ENCODE data around the gene KCNQ1. TPM values are rescaled to one million over a fixed set of nuclear protein-coding genes. Genes with fewer than 3 reads are reported as not detected.

KCNQ1 gene
- polyA plus RNA-seq, 1 of the 3 experiments (the other 2 are of a cell fraction) = 0.05 TPM

GRCh38 chr11:2518111-2518982 lies 73.5 kb downstream of the KCNQ1 start:
- no peaks in the 10 kb centered on the region for H3K36me3 ChIP-seq (replicated peaks in 1 of 2; ENCODE audit: control insufficient read depth in 1 of 2, insufficient read depth in 2 of 2, low read length in 1 of 2)
- no peaks in the 10 kb centered on the region for H3K9me2 ChIP-seq
- no peak overlapping the region for H3K4me3 ChIP-seq (ENCODE audit: low read depth in 2 of 2, low read length in 1 of 2)
- H3K4me2 ChIP-seq = no peak overlapping the region
- CTCF ChIA-PET = interaction anchor here (1.4 to 7.8 kb wide), 4 partner anchors 9 to 98 kb away, joined by 4 to 68 read pairs (median 13); no protein-coding TSS in a partner anchor
- H3K9me3 ChIP-seq = no peaks in the 10 kb centered on the region
- H3F3A ChIP-seq (replicated peaks; ENCODE audit: insufficient read depth) = no peaks in the 10 kb centered on the region
- no peaks in the 10 kb centered on the region for H3K4me1 ChIP-seq (ENCODE audit: control insufficient read depth in 1 of 2, insufficient read depth in 2 of 2, low read depth in 1 of 2, low read length in 1 of 2)
- no peak overlapping the region for H3K27ac ChIP-seq (ENCODE audit: low read depth in 2 of 2, low read length in 1 of 2)
- TF ChIP-seq POLR2AphosphoS5 (IDR thresholded peaks at IDR 0.05; ENCODE audit: low read depth, low read length) = no peak
- no peak for TF ChIP-seq FOXM1 (IDR thresholded peaks at IDR 0.05; ENCODE audit: low read depth)
- no peak for TF ChIP-seq CTCF (IDR thresholded peaks at IDR 0.05)
- TF ChIP-seq FOXJ3 (CRISPR knock-in tag; IDR thresholded peaks at IDR 0.05) = no peak
- TF ChIP-seq FOSL2 (IDR thresholded peaks at IDR 0.05; ENCODE audit: borderline replicate concordance, low read depth) = no peak
- no peak for TF ChIP-seq REST (IDR thresholded peaks at IDR 0.05; ENCODE audit: low read depth, low read length)
- TF ChIP-seq TEAD4 (IDR thresholded peaks at IDR 0.05; ENCODE audit: borderline replicate concordance, insufficient read depth) = no peak
- no peak for TF ChIP-seq USF2 (IDR thresholded peaks at IDR 0.05; ENCODE audit: borderline replicate concordance, low read depth, low read length)
- no peak for TF ChIP-seq ELF1 (IDR thresholded peaks at IDR 0.05)
- no peak for TF ChIP-seq RXRA (IDR thresholded peaks at IDR 0.05; ENCODE audit: borderline replicate concordance, low read depth)
- TF ChIP-seq RCOR1 (IDR thresholded peaks at IDR 0.05; ENCODE audit: low read length) = no peak
- no peak for TF ChIP-seq NRF1 (IDR thresholded peaks at IDR 0.05; ENCODE audit: low read depth, low read length)
- TF ChIP-seq MAX (IDR thresholded peaks at IDR 0.05; ENCODE audit: low read depth) = no peak
- TF ChIP-seq RAD21 (IDR thresholded peaks at IDR 0.05; ENCODE audit: low read length) = no peak
- no peak overlapping the region for H2AFZ ChIP-seq (ENCODE audit: low read depth)
- no peak overlapping the region for H3K9ac ChIP-seq
- no peaks in the 10 kb centered on the region for H3K79me2 ChIP-seq (ENCODE audit: insufficient read depth)
- POLR2A ChIA-PET = no interaction called here
- 69% methylated on average over 16 of the region's 24 CpGs for WGBS (ENCODE audit: low lambda C conversion rate)
- H4K20me1 ChIP-seq (ENCODE audit: insufficient read depth) = no peaks in the 10 kb centered on the region
- no peaks in the 10 kb centered on the region for H3K27me3 ChIP-seq (ENCODE audit: insufficient read depth)
- peak; percentile 36 for DNase-seq

Measured in SK-N-SH (cell line).